B cell (primary cell): Measurements from ENCODE around the gene SEMA4D. TPM values are rescaled to one million over a fixed set of nuclear protein-coding genes. Genes with fewer than 3 reads are reported as not detected.

Experiments
- ATAC-seq: fragments of 200-7000 bp; cut with Tn5 transposase; one replicate; pipeline ENCODE4 v1.10.0; 2021; ENCODE audit warnings: low read depth, mild to moderate bottlenecking, moderate number of reproducible peaks, moderate library complexity
- CTCF ChIA-PET: fragments of 350-600 bp; sonication (Branson Sonifier 250); formaldehyde crosslinking; loops from one replicate; lab custom pipeline; 2021; ENCODE audit warnings: antibody characterized with exemption, inconsistent platforms; lab: Charles Lee
- POLR2A ChIA-PET: fragments of 350-600 bp; sonication (Branson Sonifier 250); formaldehyde crosslinking; loops from one replicate; lab custom pipeline; 2021; ENCODE audit warnings: antibody characterized with exemption; lab: Charles Lee
- DNase-seq: peaks from one replicate; pipeline ENCODE4 v3.0.0; 2013
- H2AFZ ChIP-seq: 2 replicates; pipeline ENCODE4 v1.6.1; 2012; ENCODE audit warnings: mild to moderate bottlenecking, low read depth, low read length; ENCODE audit not compliant: insufficient read depth, poor library complexity, severe bottlenecking
- H3K27ac ChIP-seq, 2 donors: 1 replicate in 1 of 2; 2 replicates in 1 of 2; pipeline ENCODE4 v1.5.1; 2012 to 2013; ENCODE audit warnings: low read length in 2 of 2, mild to moderate bottlenecking in 2 of 2, moderate library complexity in 1 of 2
- H3K27me3 ChIP-seq, 4 experiments: fragments of 200-600 bp in 1 of 4; sonication (generic) in 1 of 4; replicated peaks in 1 of 4; 1 replicate in 2 of 4; 2 replicates in 2 of 4; pipeline versions ENCODE4 v1.6.1 to v1.7.0; 2013 to 2016; ENCODE audit warnings: low read length in 3 of 4, mild to moderate bottlenecking in 2 of 4, mixed read lengths in 1 of 4, moderate library complexity in 1 of 4; ENCODE audit not compliant: insufficient read depth in 4 of 4, control insufficient read depth in 3 of 4; ENCODE audit errors: control extremely low read depth in 1 of 4
- H3K36me3 ChIP-seq, 2 experiments: replicated peaks in 1 of 2; 1 replicate in 1 of 2; 2 replicates in 1 of 2; pipeline versions ENCODE4 v1.6.1 to v1.7.1; 2013; ENCODE audit warnings: low read length in 1 of 2; ENCODE audit not compliant: insufficient read depth in 2 of 2, control insufficient read depth in 1 of 2; ENCODE audit errors: control extremely low read depth in 1 of 2, extremely low read depth in 1 of 2
- H3K4me1 ChIP-seq, 2 donors: fragments of 200-600 bp in 1 of 2; sonication (generic) in 1 of 2; 1 replicate in 1 of 2; 2 replicates in 1 of 2; pipeline versions ENCODE4 v1.5.1 to v1.6.1; 2013 to 2017; ENCODE audit warnings: low read length in 2 of 2; ENCODE audit not compliant: control insufficient read depth in 2 of 2, insufficient read depth in 2 of 2
- H3K4me2 ChIP-seq: replicated peaks from 2 replicates; pipeline ENCODE3; 2012; ENCODE audit warnings: mild to moderate bottlenecking, low read depth, low read length; ENCODE audit not compliant: poor library complexity, severe bottlenecking
- H3K4me3 ChIP-seq, 5 experiments: fragments of 200-600 bp in 1 of 5; sonication (generic) in 1 of 5; 1 replicate in 3 of 5; 2 replicates in 2 of 5; pipeline versions ENCODE4 v1.5.1 to v1.7.0; 2011 to 2016; ENCODE audit warnings: low read length in 4 of 5, mild to moderate bottlenecking in 4 of 5, low read depth in 2 of 5, control low read depth in 1 of 5, moderate library complexity in 1 of 5; ENCODE audit not compliant: insufficient read depth in 1 of 5; ENCODE audit errors: control extremely low read depth in 1 of 5, extremely low read depth in 1 of 5
- H3K79me2 ChIP-seq: fragments of 200-600 bp; sonication (generic); one replicate; pipeline ENCODE4 v1.6.0; 2016; ENCODE audit warnings: low read length; ENCODE audit not compliant: control insufficient read depth, insufficient read depth
- H3K9ac ChIP-seq: fragments of 200-600 bp; sonication (generic); 2 replicates; pipeline ENCODE4 v1.6.1; 2017; ENCODE audit warnings: mild to moderate bottlenecking, low read length, moderate library complexity
- H3K9me3 ChIP-seq, 3 donors: one replicate each; pipeline versions ENCODE4 v1.6.1 to v1.7.1; 2013; ENCODE audit warnings: low read length in 2 of 3; ENCODE audit not compliant: control insufficient read depth in 2 of 3, insufficient read depth in 1 of 3; ENCODE audit errors: control extremely low read depth in 1 of 3
- H4K20me1 ChIP-seq: 2 replicates; pipeline ENCODE4 v1.6.0; 2012; ENCODE audit warnings: mild to moderate bottlenecking, low read length; ENCODE audit not compliant: insufficient read depth, control insufficient read depth, poor library complexity, severe bottlenecking
- H3K27ac Mint-ChIP-seq: one replicate; pipeline ENCODE4 v1.8.0; 2021; ENCODE audit warnings: mixed read lengths
- H3K27me3 Mint-ChIP-seq: one replicate; pipeline ENCODE4 v1.8.0; 2021; ENCODE audit warnings: mixed read lengths
- H3K4me1 Mint-ChIP-seq: one replicate; pipeline ENCODE4 v1.8.0; 2021; ENCODE audit warnings: mixed read lengths
- H3K4me3 Mint-ChIP-seq: one replicate; pipeline ENCODE4 v1.8.0; 2021; ENCODE audit warnings: mixed read lengths
- H3K9me3 Mint-ChIP-seq: one replicate; pipeline ENCODE4 v1.8.0; 2022; ENCODE audit warnings: mixed read lengths; ENCODE audit not compliant: insufficient read depth
- CTCF ChIP-seq: fragments of 200-600 bp; IDR thresholded peaks from one replicate; pipeline ENCODE4 v1.8.0; 2022; ENCODE audit warnings: antibody characterized with exemption, mild to moderate bottlenecking
- EZH2 ChIP-seq: IDR thresholded peaks from 2 replicates; pipeline ENCODE4 v1.6.1; 2012; ENCODE audit warnings: borderline replicate concordance, low read depth, mild to moderate bottlenecking, moderate library complexity, low read length; ENCODE audit not compliant: insufficient read depth, poor library complexity, severe bottlenecking
- WGBS: methylation state at CpG from one replicate; pipeline ENCODE4 v1.1.5; 2013; ENCODE audit warnings: missing lambda C conversion rate; ENCODE audit not compliant: insufficient coverage; 5-methylcytosine and 5-hydroxymethylcytosine counted together
- intact Hi-C: fragments of 100-400 bp; cut with micrococcal nuclease; formaldehyde crosslinking; loops from one replicate; pipeline ENCODE4 v1.10.0; 2022
- polyA plus RNA-seq: library from polyadenylated mRNA; depleted of rRNA; stranded (reverse); fragments of >200 nt; gene quantifications from 2 replicates; pipeline ENCODE4 v1.2.3, GENCODE V29; 2012
- total RNA-seq, 2 donors: library from RNA; stranded (reverse); fragments of 120-200 nt in 1 of 2; gene quantifications; 1 replicate in 1 of 2; 2 replicates in 1 of 2; pipeline versions ENCODE4 v1.2.3 to v1.2.4, GENCODE V29; 2013 to 2022

Gene SEMA4D
- total and polyA plus RNA-seq, 2 donors (not counting 1 experiment from before 2014, with no cell fraction given): 53.6 to 231 TPM

- peaks cover 5 to 13% of the 10 kb centered on the region in 2 experiments for H3K36me3 ChIP-seq
- peaks cover 47% of the 10 kb centered on the region for H3K4me1 Mint-ChIP-seq
- H3K9ac ChIP-seq: peak overlapping the region; percentile 67
- H3K4me1 ChIP-seq: peaks cover 28% of the 10 kb centered on the region in 2 donors
- no peak for ATAC-seq
- WGBS: no CpG with 5 or more reads among the region's 8 CpGs
- intact Hi-C loops: no loop called here
- H3K9me3 ChIP-seq: no peaks in the 10 kb centered on the region
- H3K4me3 Mint-ChIP-seq: peak overlapping the region; percentile 89
- ChIA-PET POLR2A (no interaction called here), CTCF (no interaction called here)
- peak overlapping the region; percentile 72 to 81 (median 79) for H3K4me3 ChIP-seq
- H3K79me2 ChIP-seq: peaks cover 42% of the 10 kb centered on the region
- no peaks in the 10 kb centered on the region for H3K27me3 Mint-ChIP-seq
- peak overlapping the region; percentile 23 for H2AFZ ChIP-seq
- peak overlapping the region; percentile 84 for H3K4me2 ChIP-seq
- H3K9me3 Mint-ChIP-seq: no peaks in the 10 kb centered on the region
- peak; percentile 18 for DNase-seq
- TF ChIP-seq CTCF (no peak), EZH2 (no peak)
- H4K20me1 ChIP-seq: no peaks in the 10 kb centered on the region
- no peak overlapping the region for H3K27ac ChIP-seq
- no peaks in the 10 kb centered on the region for H3K27me3 ChIP-seq
- H3K27ac Mint-ChIP-seq: peak overlapping the region; percentile 37
Observed at GRCh38 chr9:89312222-89312571, 185.7 kb downstream of the SEMA4D start.

- peaks cover 3 to 8% of the 10 kb centered on the region in 2 experiments for H3K36me3 ChIP-seq
- peaks cover 42% of the 10 kb centered on the region for H3K79me2 ChIP-seq
- peak overlapping the region; percentile 72 to 81 (median 79) for H3K4me3 ChIP-seq
- H3K27ac Mint-ChIP-seq: peak overlapping the region; percentile 100
- peak overlapping the region; percentile 67 for H3K9ac ChIP-seq
- ChIA-PET POLR2A (no interaction called here), CTCF (no interaction called here)
- peak; percentile 2 for ATAC-seq
- peak overlapping the region; percentile 31 for H2AFZ ChIP-seq
- DNase-seq: peak; percentile 52
- H3K4me3 Mint-ChIP-seq: peak overlapping the region; percentile 89
- peak overlapping the region; percentile 84 for H3K4me2 ChIP-seq
- H3K9me3 ChIP-seq: no peaks in the 10 kb centered on the region
- no peaks in the 10 kb centered on the region for H3K27me3 ChIP-seq
- H3K9me3 Mint-ChIP-seq: no peaks in the 10 kb centered on the region
- H3K4me1 Mint-ChIP-seq: peaks cover 43% of the 10 kb centered on the region
- intact Hi-C loops: no loop called here
- TF ChIP-seq CTCF: no peak
- TF ChIP-seq EZH2: no peak
- H3K4me1 ChIP-seq: peaks cover 28% of the 10 kb centered on the region in 2 donors
- peak overlapping the region; percentile 99 to 100 for H3K27ac ChIP-seq
- WGBS: under 1% methylated on average over 37 of the region's 54 CpGs
- no peaks in the 10 kb centered on the region for H4K20me1 ChIP-seq
- no peaks in the 10 kb centered on the region for H3K27me3 Mint-ChIP-seq
Observed at GRCh38 chr9:89311346-89312221, 186.3 kb downstream of the SEMA4D start.
